HFFc6 (cell line): ENCODE data around the gene ZNF892. TPM values are rescaled to one million over a fixed set of nuclear protein-coding genes. Genes with fewer than 3 reads are reported as not detected.
A peak's percentile ranks its signal among the peaks of the same experiment; 100 is the strongest.

Source experiments
- DNase-seq: peaks from one replicate; pipeline ENCODE4 v3.0.0-alpha.2; 2018
- H3K27ac Mint-ChIP-seq: 2 replicates; pipeline ENCODE4 v1.8.0; 2020; ENCODE audit warnings: mild to moderate bottlenecking, mixed read lengths
- H3K27me3 Mint-ChIP-seq: 2 replicates; pipeline ENCODE4 v1.8.0; 2021; ENCODE audit warnings: mild to moderate bottlenecking, moderate library complexity, mixed read lengths; ENCODE audit not compliant: insufficient read depth
- H3K36me3 Mint-ChIP-seq: 2 replicates; pipeline ENCODE4 v1.8.0; 2021; ENCODE audit warnings: low read depth, mixed read lengths
- H3K4me1 Mint-ChIP-seq: 2 replicates; pipeline ENCODE4 v1.8.0; 2020; ENCODE audit warnings: low read depth, mixed read lengths
- H3K4me3 Mint-ChIP-seq: 2 replicates; pipeline ENCODE4 v1.8.0; 2020; ENCODE audit warnings: mild to moderate bottlenecking, moderate library complexity, mixed read lengths
- H3K9me3 Mint-ChIP-seq: 2 replicates; pipeline ENCODE4 v1.8.0; 2020; ENCODE audit warnings: mild to moderate bottlenecking, mixed read lengths
- total RNA-seq, 6 experiments: library from RNA; stranded (reverse); fragmentation: NEBNext Ultra II Directional; extraction: Animal tissue kit (Norgen Biotek cat#: 25700); gene quantifications; 2 replicates in 1 of 6; 3 replicates in 5 of 6; pipeline ENCODE4 v1.2.3, GENCODE V29; 2021
- TF ChIP-seq, protein P1 (sequence below): fragments of 200-600 bp; sonication (generic); IDR thresholded peaks from 2 replicates; pipeline ENCODE4 v1.5.0; 2021; ENCODE audit warnings: antibody characterized with exemption, mild to moderate bottlenecking

Gene ZNF892
- total RNA-seq, 6 experiments from 2014 or later: 0.43 to 0.87 (median 0.62) TPM

DNA sequence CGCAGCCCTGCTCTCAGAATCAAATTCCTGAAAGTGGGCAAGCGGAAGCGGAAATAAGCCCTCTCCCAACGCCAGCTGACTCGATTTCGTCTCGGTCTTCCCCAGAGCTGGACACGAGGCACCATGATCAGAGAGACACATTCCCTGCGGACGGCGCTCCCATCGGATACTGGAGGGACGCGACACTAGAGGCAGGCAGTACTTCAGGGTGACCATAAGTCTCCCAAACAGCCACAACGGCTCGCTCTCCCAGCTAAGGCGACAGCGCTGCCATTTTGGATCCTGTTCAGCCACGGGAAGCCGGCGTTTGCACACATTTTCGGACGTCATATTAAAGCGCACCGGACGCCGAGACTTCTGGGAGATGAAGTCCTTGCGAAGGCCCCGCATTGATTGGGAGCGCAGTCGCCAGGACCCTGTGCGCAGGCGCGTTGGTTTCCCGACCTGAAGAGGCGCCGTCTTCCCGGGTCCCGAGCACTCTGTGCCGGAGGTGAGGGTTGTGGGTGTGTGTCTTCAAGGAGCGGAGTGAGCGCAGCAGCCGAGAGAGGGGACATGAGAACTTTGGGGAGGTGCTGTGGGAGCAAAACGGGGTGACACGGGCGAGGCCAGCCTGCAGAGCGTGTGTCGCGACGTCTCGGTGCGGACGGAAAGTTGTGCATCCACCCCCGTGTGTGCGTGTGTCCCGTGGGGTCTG lies 41.8 kb upstream of the ZNF892 start, which contains the start of gene ZNF2:
ZNF2 (plus strand) TSS at position 439 of the 694 bp plus-strand sequence. CDS start 10,418 bp downstream, outside the sequence.
- peak within 1 kb of the TSS; percentile 99 for H3K4me3 Mint-ChIP-seq
- TF ChIP-seq, protein P1, sequence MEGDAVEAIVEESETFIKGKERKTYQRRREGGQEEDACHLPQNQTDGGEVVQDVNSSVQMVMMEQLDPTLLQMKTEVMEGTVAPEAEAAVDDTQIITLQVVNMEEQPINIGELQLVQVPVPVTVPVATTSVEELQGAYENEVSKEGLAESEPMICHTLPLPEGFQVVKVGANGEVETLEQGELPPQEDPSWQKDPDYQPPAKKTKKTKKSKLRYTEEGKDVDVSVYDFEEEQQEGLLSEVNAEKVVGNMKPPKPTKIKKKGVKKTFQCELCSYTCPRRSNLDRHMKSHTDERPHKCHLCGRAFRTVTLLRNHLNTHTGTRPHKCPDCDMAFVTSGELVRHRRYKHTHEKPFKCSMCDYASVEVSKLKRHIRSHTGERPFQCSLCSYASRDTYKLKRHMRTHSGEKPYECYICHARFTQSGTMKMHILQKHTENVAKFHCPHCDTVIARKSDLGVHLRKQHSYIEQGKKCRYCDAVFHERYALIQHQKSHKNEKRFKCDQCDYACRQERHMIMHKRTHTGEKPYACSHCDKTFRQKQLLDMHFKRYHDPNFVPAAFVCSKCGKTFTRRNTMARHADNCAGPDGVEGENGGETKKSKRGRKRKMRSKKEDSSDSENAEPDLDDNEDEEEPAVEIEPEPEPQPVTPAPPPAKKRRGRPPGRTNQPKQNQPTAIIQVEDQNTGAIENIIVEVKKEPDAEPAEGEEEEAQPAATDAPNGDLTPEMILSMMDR: peak; percentile 13; the same call in 1 of the 2 replicates
- no peaks in the 10 kb centered on the region for H3K9me3 Mint-ChIP-seq
- peaks cover 37% of the 10 kb centered on the region for H3K36me3 Mint-ChIP-seq
- peak within 1 kb of the TSS; percentile 97 for H3K27ac Mint-ChIP-seq
- peaks cover 23% of the 10 kb centered on the region for H3K4me1 Mint-ChIP-seq
- no peaks in the 10 kb centered on the region; the same call in 1 of the 2 replicates for H3K27me3 Mint-ChIP-seq
- peak; percentile 96 for DNase-seq

DNA sequence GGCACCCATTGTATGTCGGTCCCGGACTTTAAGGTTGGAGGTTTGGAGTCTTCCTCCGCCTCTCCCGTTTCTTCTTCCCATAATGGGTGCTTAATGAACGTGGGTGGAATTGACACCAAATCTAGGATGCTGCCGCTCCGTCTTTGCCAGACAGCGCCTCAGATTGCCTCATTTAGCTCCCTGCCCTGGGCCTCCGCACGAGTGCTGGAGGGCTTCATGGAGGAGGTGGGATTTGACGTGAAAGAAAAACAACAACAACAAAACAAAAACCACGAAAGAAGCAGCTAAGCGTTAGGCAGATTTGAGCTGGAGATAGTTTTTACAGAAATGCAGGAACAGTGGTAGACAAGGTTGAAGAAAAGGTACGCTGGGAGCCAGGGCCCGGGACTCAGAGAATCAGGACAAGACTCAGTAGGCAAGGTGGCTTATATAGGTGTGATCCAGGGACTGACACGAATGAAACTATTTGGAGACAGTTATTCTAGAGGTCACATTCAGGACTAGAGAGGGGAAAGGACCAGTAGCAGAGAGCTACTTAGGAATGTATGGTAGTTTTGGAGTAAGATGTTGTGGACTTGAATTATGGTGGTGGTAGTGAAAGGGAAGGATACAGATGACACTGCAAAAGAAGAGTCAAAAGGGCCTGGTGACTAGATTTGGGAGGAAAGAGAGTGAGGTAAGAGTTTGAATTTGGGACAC lies 41.1 kb upstream of the ZNF892 start:
- DNase-seq: no peak
- H3K27ac Mint-ChIP-seq: peak overlapping the region; percentile 97
- H3K9me3 Mint-ChIP-seq: no peaks in the 10 kb centered on the region
- peaks cover 23% of the 10 kb centered on the region for H3K4me1 Mint-ChIP-seq
- peaks cover 37% of the 10 kb centered on the region for H3K36me3 Mint-ChIP-seq
- TF ChIP-seq, protein P1: no peak
- no peaks in the 10 kb centered on the region; the same call in 1 of the 2 replicates for H3K27me3 Mint-ChIP-seq
- peak overlapping the region; percentile 99 for H3K4me3 Mint-ChIP-seq

DNA sequence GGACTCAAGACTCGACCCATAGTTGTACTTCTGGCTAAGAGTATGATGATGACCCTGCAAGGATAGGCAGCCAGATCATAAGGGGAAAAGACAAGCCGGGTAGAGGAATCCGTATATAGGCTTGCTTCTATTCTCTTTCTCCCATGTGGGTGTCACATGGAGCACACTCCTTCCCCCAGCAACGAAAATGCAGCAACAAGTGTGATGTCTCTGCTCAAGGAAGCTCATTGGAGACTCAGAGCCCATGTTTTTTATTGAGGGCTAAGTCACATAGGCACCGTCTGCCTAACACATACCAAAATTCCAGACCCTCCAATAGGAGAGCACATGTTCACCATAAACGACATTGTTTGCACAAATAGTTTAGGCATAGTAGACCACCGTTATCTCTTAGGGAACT lies 35.4 kb upstream of the ZNF892 start:
- no peak overlapping the region for H3K27ac Mint-ChIP-seq
- H3K27me3 Mint-ChIP-seq: no peaks in the 10 kb centered on the region
- H3K4me1 Mint-ChIP-seq: peaks cover 11% of the 10 kb centered on the region
- H3K4me3 Mint-ChIP-seq: no peak overlapping the region
- no peak for DNase-seq
- no peaks in the 10 kb centered on the region for H3K9me3 Mint-ChIP-seq
- TF ChIP-seq, protein P1: no peak
- H3K36me3 Mint-ChIP-seq: peaks cover 18% of the 10 kb centered on the region

DNA sequence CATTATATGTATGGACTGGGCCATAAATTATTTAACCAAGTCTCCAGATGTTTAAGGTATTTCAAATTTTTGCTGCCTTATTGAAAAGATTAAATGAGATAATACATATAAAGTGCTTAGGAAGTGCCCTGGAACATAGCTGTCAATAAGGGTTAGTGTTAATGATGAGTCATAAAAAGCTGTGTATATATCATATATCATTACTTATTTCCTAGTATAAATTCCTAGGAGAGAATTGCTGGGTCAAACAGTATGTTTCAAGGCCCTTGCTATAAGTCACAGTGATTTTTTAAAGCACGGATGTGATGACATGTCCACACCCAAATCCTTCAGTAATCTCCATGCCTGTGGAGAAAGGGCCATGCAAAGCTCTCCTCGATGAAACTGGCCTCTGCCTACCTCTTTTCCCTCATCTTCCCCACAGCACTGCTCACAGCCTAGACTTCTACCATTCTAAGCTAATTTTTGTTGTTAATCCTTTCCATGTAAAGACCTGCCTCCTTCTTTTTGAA lies 33.2 kb upstream of the ZNF892 start:
- no peak overlapping the region for H3K27ac Mint-ChIP-seq
- no peaks in the 10 kb centered on the region for H3K27me3 Mint-ChIP-seq
- peaks cover 30% of the 10 kb centered on the region for H3K36me3 Mint-ChIP-seq
- DNase-seq: no peak
- H3K4me1 Mint-ChIP-seq: peaks cover 11% of the 10 kb centered on the region; the same call in 1 of the 2 replicates
- TF ChIP-seq, protein P1: no peak
- H3K4me3 Mint-ChIP-seq: no peak overlapping the region
- H3K9me3 Mint-ChIP-seq: no peaks in the 10 kb centered on the region; the same call in 1 of the 2 replicates

DNA sequence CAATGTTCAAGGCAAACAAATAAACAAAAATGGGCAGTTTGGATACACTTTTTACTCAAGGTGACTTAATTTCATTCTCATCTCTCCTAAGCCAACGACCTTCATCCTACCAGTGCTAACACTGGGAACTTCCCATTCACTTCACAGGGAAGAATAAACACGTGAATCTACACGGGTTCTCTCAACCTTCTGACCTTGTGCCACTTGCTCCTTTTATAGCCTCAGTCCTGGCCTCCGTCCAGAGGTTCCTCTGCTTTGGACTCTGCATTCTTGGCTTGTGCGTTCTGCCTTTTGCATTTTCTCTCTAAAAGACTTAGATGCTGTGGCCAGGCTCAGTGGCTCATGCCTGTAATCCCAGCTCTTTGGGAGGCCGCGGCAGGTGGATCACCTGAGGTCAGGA lies 27.9 kb upstream of the ZNF892 start:
- DNase-seq: no peak
- Mint-ChIP-seq H3K4me1 (peaks cover 2% of the 10 kb centered on the region; the same call in 1 of the 2 replicates), H3K27ac (no peak overlapping the region), H3K4me3 (no peak overlapping the region), H3K9me3 (peaks cover 33% of the 10 kb centered on the region), H3K36me3 (peaks cover 83% of the 10 kb centered on the region), H3K27me3 (no peaks in the 10 kb centered on the region; the same call in 1 of the 2 replicates)
- TF ChIP-seq, protein P1: no peak
